Mesenchymal stem cell (in vitro differentiated cells and primary cell): Measurements from ENCODE around the gene MYO1D.

Source experiments
- DNase-seq: peaks from one replicate; pipeline ENCODE4 v3.0.0-alpha.2; 2013
- H2AFZ ChIP-seq: one replicate; pipeline ENCODE4 v1.6.1; 2013; ENCODE audit warnings: low read depth, mild to moderate bottlenecking, control low read depth, inconsistent platforms, low read length, moderate library complexity
- H2AK5ac ChIP-seq: 2 replicates; pipeline ENCODE4 v1.6.1; 2013; ENCODE audit warnings: low read length, moderate library complexity, mild to moderate bottlenecking, inconsistent platforms; ENCODE audit not compliant: severe bottlenecking
- H2BK120ac ChIP-seq: one replicate; pipeline ENCODE4 v1.6.1; 2013; ENCODE audit warnings: low read depth, mild to moderate bottlenecking, inconsistent platforms, low read length, moderate library complexity
- H2BK12ac ChIP-seq, 2 experiments: one replicate each; pipeline ENCODE4 v1.6.1; 2013; ENCODE audit warnings: inconsistent platforms in 2 of 2, low read length in 2 of 2, mild to moderate bottlenecking in 2 of 2, moderate library complexity in 2 of 2, control low read depth in 1 of 2
- H2BK15ac ChIP-seq: one replicate; pipeline ENCODE4 v1.6.1; 2013; ENCODE audit warnings: mild to moderate bottlenecking, low read depth, inconsistent platforms; ENCODE audit not compliant: poor library complexity, severe bottlenecking
- H2BK5ac ChIP-seq: 2 replicates; pipeline ENCODE4 v1.6.1; 2013; ENCODE audit warnings: low read depth, mild to moderate bottlenecking, low read length, control low read depth, inconsistent platforms; ENCODE audit not compliant: poor library complexity, severe bottlenecking
- H3K14ac ChIP-seq, 2 experiments: one replicate each; pipeline ENCODE4 v1.6.1; 2013; ENCODE audit warnings: inconsistent platforms in 2 of 2, low read length in 2 of 2, control low read depth in 1 of 2, mild to moderate bottlenecking in 1 of 2, moderate library complexity in 1 of 2
- H3K18ac ChIP-seq, 2 experiments: one replicate each; pipeline ENCODE4 v1.6.1; 2013; ENCODE audit warnings: inconsistent platforms in 2 of 2, low read length in 2 of 2, control low read depth in 1 of 2, low read depth in 1 of 2, mild to moderate bottlenecking in 1 of 2
- H3K23ac ChIP-seq, 2 experiments: one replicate each; pipeline ENCODE4 v1.6.1; 2013; ENCODE audit warnings: inconsistent platforms in 2 of 2, low read length in 2 of 2, mild to moderate bottlenecking in 2 of 2, moderate library complexity in 2 of 2, control low read depth in 1 of 2
- H3K27ac ChIP-seq: 2 replicates; pipeline ENCODE4 v1.5.1; 2013; ENCODE audit warnings: mild to moderate bottlenecking, moderate library complexity, low read length, control low read depth, inconsistent platforms; ENCODE audit not compliant: poor library complexity, severe bottlenecking
- H3K27me3 ChIP-seq, 2 experiments: 2 replicates each; pipeline versions ENCODE4 v1.6.1 to v1.7.0; 2013; ENCODE audit warnings: low read length in 2 of 2, mild to moderate bottlenecking in 2 of 2, moderate library complexity in 2 of 2, control low read depth in 1 of 2, inconsistent platforms in 1 of 2; ENCODE audit not compliant: control insufficient read depth in 1 of 2, insufficient read depth in 1 of 2
- H3K36me3 ChIP-seq, 2 experiments: 2 replicates each; pipeline versions ENCODE4 v1.6.1 to v1.7.0; 2013; ENCODE audit warnings: low read length in 2 of 2, control low read depth in 1 of 2, inconsistent platforms in 1 of 2, low read depth in 1 of 2, mild to moderate bottlenecking in 1 of 2; ENCODE audit not compliant: insufficient read depth in 2 of 2, control insufficient read depth in 1 of 2
- H3K4ac ChIP-seq, 2 experiments: one replicate each; pipeline ENCODE4 v1.6.1; 2013; ENCODE audit warnings: inconsistent platforms in 2 of 2, low read length in 2 of 2, mild to moderate bottlenecking in 2 of 2, moderate library complexity in 2 of 2, control low read depth in 1 of 2, low read depth in 1 of 2
- H3K4me1 ChIP-seq: 2 replicates; pipeline ENCODE4 v1.6.1; 2013; ENCODE audit warnings: low read depth, low read length, control low read depth; ENCODE audit not compliant: control insufficient read depth, insufficient read depth
- H3K4me2 ChIP-seq: 2 replicates; pipeline ENCODE4 v1.6.1; 2013; ENCODE audit warnings: low read length, mild to moderate bottlenecking, inconsistent platforms; ENCODE audit not compliant: poor library complexity, severe bottlenecking
- H3K4me3 ChIP-seq, 2 experiments: 2 replicates each; pipeline versions ENCODE4 v1.5.1 to v1.7.0; 2013; ENCODE audit warnings: low read length in 2 of 2, mild to moderate bottlenecking in 2 of 2, control low read depth in 1 of 2, low read depth in 1 of 2; ENCODE audit not compliant: insufficient read depth in 1 of 2
- H3K79me1 ChIP-seq: replicated peaks from 2 replicates; pipeline ENCODE4 v1.6.1; 2013; ENCODE audit warnings: mild to moderate bottlenecking, control low read depth, low read length, inconsistent platforms; ENCODE audit not compliant: poor library complexity, severe bottlenecking
- H3K9ac ChIP-seq: 2 replicates; pipeline ENCODE4 v1.7.0; 2013; ENCODE audit warnings: mild to moderate bottlenecking, low read length, moderate library complexity
- H3K9me3 ChIP-seq: 2 replicates; pipeline ENCODE4 v1.7.0; 2013; ENCODE audit warnings: mild to moderate bottlenecking, low read length; ENCODE audit not compliant: control insufficient read depth
- H4K8ac ChIP-seq: one replicate; pipeline ENCODE4 v1.6.1; 2013; ENCODE audit warnings: inconsistent platforms, mild to moderate bottlenecking, low read length, moderate library complexity
- H4K91ac ChIP-seq: one replicate; pipeline ENCODE4 v1.6.1; 2013; ENCODE audit warnings: mild to moderate bottlenecking, low read length, inconsistent platforms
- WGBS: methylation state at CpG from one replicate; pipeline ENCODE4 v1.1.7; 2013; ENCODE audit warnings: mixed read lengths; 5-methylcytosine and 5-hydroxymethylcytosine counted together

Gene MYO1D

DNA sequence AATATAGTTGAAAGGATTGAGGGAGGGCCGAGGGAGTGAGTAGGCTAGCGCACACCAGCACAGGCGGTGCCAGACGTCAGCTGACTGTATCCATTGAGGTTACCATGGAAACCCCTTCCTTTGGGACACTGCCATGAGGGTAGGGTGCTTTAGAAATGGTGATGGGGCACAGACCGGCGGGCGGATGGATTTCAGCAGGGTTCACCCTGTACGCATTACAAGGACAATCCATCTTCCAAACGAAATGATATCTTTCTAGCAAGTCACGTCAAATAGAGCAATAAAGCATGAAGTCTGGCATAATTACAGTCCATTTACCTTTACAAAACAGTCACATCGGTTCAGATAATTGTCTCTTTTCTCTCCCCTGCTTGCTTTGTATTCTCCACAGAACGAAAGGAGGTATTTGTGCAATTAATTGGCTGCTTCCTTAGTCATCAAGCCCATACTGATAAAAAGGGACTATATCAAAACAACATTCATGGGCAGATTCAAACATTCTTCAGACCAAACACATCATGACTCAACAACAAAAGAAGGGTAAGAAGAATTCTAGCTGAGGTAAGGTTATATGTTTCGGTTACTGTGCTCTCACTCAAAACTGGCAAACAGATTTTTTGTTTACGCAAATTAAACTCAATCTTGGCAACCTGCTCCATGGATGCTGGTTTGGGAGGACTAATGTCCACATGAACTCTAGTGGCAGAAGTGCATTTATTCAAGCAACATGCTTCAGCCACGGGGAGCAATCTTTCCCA is 249.5 kb downstream of the MYO1D start:
- peaks cover 0 to 6% of the 10 kb centered on the region in 2 experiments for H3K36me3 ChIP-seq
- no peak overlapping the region for H3K27ac ChIP-seq
- H3K23ac ChIP-seq = no peak overlapping the region
- no peak overlapping the region for H3K18ac ChIP-seq
- H2BK120ac ChIP-seq = no peak overlapping the region
- H4K91ac ChIP-seq = no peak overlapping the region
- H4K8ac ChIP-seq = no peak overlapping the region
- no peak overlapping the region for H3K4me3 ChIP-seq
- H2AK5ac ChIP-seq = no peak overlapping the region
- H3K4me2 ChIP-seq = no peak overlapping the region
- no peaks in the 10 kb centered on the region for H3K4me1 ChIP-seq
- no peak overlapping the region for H3K14ac ChIP-seq
- no peak overlapping the region for H2BK12ac ChIP-seq
- H3K4ac ChIP-seq = no peak overlapping the region
- H3K27me3 ChIP-seq = no peaks in the 10 kb centered on the region
- no peak overlapping the region for H3K9ac ChIP-seq
- WGBS = 74% methylated on average over 14 of the region's 15 CpGs
- H2BK5ac ChIP-seq = no peak overlapping the region
- no peaks in the 10 kb centered on the region for H3K9me3 ChIP-seq
- no peak for DNase-seq
- H3K79me1 ChIP-seq = no peaks in the 10 kb centered on the region
- no peak overlapping the region for H2AFZ ChIP-seq
- H2BK15ac ChIP-seq = no peak overlapping the region

DNA sequence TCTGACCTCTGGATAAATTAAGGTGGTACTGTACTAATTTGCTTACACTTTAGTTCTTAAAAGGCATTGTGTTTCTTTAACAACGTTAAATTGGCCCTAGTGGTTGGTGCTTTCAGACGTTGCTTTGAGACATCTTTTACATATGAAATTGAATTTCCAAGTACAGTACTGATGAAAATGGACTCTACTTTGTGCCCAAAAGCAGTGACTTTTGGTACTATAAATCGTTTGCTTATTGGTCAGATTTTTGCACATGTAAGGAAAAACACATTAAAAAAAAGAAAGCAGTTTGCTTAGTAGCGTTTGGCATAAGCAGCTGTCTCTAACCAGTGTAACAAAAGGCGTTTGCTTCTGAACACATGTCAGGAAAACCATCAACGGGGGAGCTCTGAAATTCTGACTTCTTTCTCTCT is 250.5 kb downstream of the MYO1D start:
- H2AK5ac ChIP-seq = no peak overlapping the region
- 70% methylated on average over 4 of the region's 6 CpGs for WGBS
- no peak overlapping the region for H3K14ac ChIP-seq

DNA sequence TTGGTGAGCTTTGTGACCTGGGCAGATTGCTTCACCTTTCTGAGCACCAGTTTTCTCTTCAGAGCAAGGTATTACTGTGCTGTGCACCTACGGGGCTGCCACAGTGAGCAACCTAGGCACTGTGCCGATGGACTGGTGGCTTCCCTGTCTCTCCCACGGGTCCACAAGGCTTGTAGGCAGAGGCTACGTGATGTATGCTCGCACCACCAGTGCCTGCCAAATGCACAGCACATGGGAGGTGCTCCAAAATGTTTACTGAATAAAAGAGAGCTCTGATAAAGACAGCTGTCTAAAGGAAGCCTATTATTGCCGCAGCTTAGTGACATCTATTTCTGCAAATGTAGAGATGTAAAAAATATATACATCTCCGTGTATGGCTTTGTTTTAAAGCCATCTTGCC is 251.0 kb downstream of the MYO1D start:
- Histone ChIP-seq H3K4me2 (no peak overlapping the region), H2BK15ac (no peak overlapping the region), H3K27ac (no peak overlapping the region), H2AK5ac (no peak overlapping the region), H4K91ac (no peak overlapping the region), H3K9ac (no peak overlapping the region), H2AFZ (no peak overlapping the region), H3K14ac (no peak overlapping the region), H3K36me3 (peaks cover 0 to 10% of the 10 kb centered on the region in 2 experiments), H3K4ac (no peak overlapping the region), H3K27me3 (no peaks in the 10 kb centered on the region), H3K23ac (no peak overlapping the region), H2BK12ac (no peak overlapping the region), H4K8ac (no peak overlapping the region), H3K9me3 (no peaks in the 10 kb centered on the region), H3K4me1 (no peaks in the 10 kb centered on the region), H3K79me1 (no peaks in the 10 kb centered on the region), H2BK120ac (no peak overlapping the region), H2BK5ac (no peak overlapping the region), H3K18ac (no peak overlapping the region), H3K4me3 (no peak overlapping the region)
- DNase-seq = no peak
- 90% methylated on average over 7 of the region's 7 CpGs for WGBS

More for the DNA sequence above, 250.5 kb downstream of the MYO1D start:
- Histone ChIP-seq H2BK12ac (no peak overlapping the region), H3K27ac (no peak overlapping the region), H2BK5ac (no peak overlapping the region), H4K8ac (no peak overlapping the region), H3K9me3 (no peaks in the 10 kb centered on the region), H3K36me3 (peaks cover 0 to 10% of the 10 kb centered on the region in 2 experiments), H3K4me3 (no peak overlapping the region), H3K79me1 (no peaks in the 10 kb centered on the region), H3K18ac (no peak overlapping the region), H3K4me1 (no peaks in the 10 kb centered on the region), H4K91ac (no peak overlapping the region), H3K4ac (no peak overlapping the region), H3K4me2 (no peak overlapping the region), H3K27me3 (no peaks in the 10 kb centered on the region), H2BK15ac (no peak overlapping the region), H2AFZ (no peak overlapping the region), H3K23ac (no peak overlapping the region), H2BK120ac (no peak overlapping the region), H3K9ac (no peak overlapping the region)
- no peak for DNase-seq

DNA sequence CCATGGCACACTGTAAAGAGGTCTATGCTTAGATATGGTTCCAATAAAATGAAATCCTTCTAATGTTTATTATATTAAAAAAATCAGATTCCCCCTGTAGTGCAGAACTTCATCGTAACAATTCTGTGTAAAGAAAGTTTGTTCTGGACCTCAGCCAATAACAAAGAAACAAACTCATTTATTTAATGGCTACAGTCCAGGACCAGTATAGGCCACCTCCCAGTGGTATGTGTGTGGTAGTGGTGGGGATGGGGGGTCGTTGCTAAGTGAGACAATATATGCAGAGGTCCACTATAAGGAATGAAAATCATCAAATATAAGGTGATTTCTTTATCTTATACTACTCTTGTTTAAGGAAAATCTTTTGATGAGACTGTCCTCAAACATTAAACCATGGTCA is 253.7 kb downstream of the MYO1D start:
- Histone ChIP-seq H3K79me1 (no peaks in the 10 kb centered on the region), H3K18ac (no peak overlapping the region), H3K27ac (no peak overlapping the region), H3K4me3 (no peak overlapping the region), H2AK5ac (no peak overlapping the region), H2BK120ac (no peak overlapping the region), H4K8ac (no peak overlapping the region), H3K4ac (no peak overlapping the region), H2AFZ (no peak overlapping the region), H2BK12ac (no peak overlapping the region), H3K36me3 (peaks cover 0 to 13% of the 10 kb centered on the region in 2 experiments), H4K91ac (no peak overlapping the region), H3K27me3 (no peaks in the 10 kb centered on the region), H3K23ac (no peak overlapping the region), H3K4me2 (no peak overlapping the region), H3K4me1 (no peaks in the 10 kb centered on the region), H3K14ac (no peak overlapping the region), H3K9ac (no peak overlapping the region), H2BK5ac (no peak overlapping the region), H3K9me3 (no peaks in the 10 kb centered on the region), H2BK15ac (no peak overlapping the region)
- 80% methylated on average over 1 of the region's 2 CpGs for whole genome bisulfite sequencing
- DNase-seq = no peak
